Cardiac muscle cell (in vitro differentiated cells and primary cell): ENCODE results near the gene GABRG3. TPM values are rescaled to one million over a fixed set of nuclear protein-coding genes. Genes with fewer than 3 reads are reported as not detected.

Experiments used
- DNase-seq, 2 donors: peaks; one replicate each; pipeline versions ENCODE4 v3.0.0 to v3.0.0-alpha.2; 2010 to 2017; ENCODE audit warnings: low read depth in 1 of 2, low spot score in 1 of 2
- H3K27ac ChIP-seq: fragments of 200-600 bp; sonication (generic); 2 replicates; pipeline ENCODE4 v1.5.1; 2016
- H3K27me3 ChIP-seq: fragments of 200-600 bp; sonication (generic); 2 replicates; pipeline ENCODE4 v1.6.0; 2016; ENCODE audit warnings: control low read depth
- H3K36me3 ChIP-seq: fragments of 200-600 bp; sonication (generic); 2 replicates; pipeline ENCODE4 v1.5.1; 2016; ENCODE audit warnings: control low read depth
- H3K4me1 ChIP-seq: fragments of 200-600 bp; sonication (generic); 2 replicates; pipeline ENCODE4 v1.8.1; 2017; ENCODE audit warnings: low read depth, mild to moderate bottlenecking, mixed run types
- H3K4me3 ChIP-seq: fragments of 200-600 bp; sonication (generic); 2 replicates; pipeline ENCODE4 v1.5.1; 2016; ENCODE audit warnings: mild to moderate bottlenecking
- H3K9me3 ChIP-seq: fragments of 200-600 bp; sonication (generic); 2 replicates; pipeline ENCODE4 v1.5.1; 2017; ENCODE audit warnings: low read depth, mild to moderate bottlenecking, control low read depth
- polyA plus RNA-seq: library from polyadenylated mRNA; unstranded; fragments of >200 nt; fragmentation: Nextera tagmentation; extraction: Ambion mirVana; gene quantifications from 2 replicates; pipeline ENCODE4 v1.2.1, GENCODE V29; 2016
- total RNA-seq: library from RNA; depleted of rRNA; stranded (reverse); fragments of >200 nt; gene quantifications from 2 replicates; pipeline ENCODE4 v1.2.3, GENCODE V29; 2016
- TF ChIP-seq, protein P1 (sequence below): IDR thresholded peaks from 2 replicates; pipeline ENCODE4 v1.5.1; 2012; ENCODE audit warnings: low read depth, mild to moderate bottlenecking, low read length

The GABRG3 gene
- total and polyA plus RNA-seq, 2 experiments from 2014 or later, result not detected

DNA sequence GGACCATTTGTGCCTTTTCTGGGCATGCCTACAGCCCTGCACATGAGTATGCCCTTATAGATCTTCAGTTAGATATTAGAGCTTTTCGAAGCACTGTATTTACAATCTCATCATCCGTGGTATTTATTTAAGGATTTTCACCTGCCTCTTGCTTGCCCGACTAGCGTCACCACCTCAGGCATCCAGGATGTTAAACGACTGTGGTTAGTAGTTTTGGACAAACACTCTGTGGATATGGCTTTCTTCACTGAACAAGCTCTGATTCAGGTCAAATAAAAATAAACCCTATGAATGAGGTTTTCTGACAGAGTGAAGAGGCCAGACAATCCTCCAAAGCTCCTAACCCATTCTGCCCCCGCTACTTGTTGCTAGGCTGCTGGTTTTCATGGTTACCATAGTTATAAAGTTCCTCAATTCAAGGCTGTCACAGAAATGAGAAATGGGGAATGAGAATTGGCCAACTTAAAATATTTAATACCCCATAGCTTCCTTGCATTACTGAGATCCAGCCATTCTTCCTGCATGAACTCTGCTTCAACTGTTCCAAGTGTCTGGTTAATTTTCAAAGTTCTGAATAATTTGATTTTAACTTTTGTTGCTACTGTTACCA lies 440.1 kb downstream of the GABRG3 start:
- Histone ChIP-seq H3K27ac (no peak overlapping the region), H3K27me3 (no peaks in the 10 kb centered on the region), H3K4me3 (no peak overlapping the region), H3K4me1 (no peaks in the 10 kb centered on the region), H3K36me3 (no peaks in the 10 kb centered on the region), H3K9me3 (no peaks in the 10 kb centered on the region)
- DNase-seq, result no peak
- TF ChIP-seq, protein P1, sequence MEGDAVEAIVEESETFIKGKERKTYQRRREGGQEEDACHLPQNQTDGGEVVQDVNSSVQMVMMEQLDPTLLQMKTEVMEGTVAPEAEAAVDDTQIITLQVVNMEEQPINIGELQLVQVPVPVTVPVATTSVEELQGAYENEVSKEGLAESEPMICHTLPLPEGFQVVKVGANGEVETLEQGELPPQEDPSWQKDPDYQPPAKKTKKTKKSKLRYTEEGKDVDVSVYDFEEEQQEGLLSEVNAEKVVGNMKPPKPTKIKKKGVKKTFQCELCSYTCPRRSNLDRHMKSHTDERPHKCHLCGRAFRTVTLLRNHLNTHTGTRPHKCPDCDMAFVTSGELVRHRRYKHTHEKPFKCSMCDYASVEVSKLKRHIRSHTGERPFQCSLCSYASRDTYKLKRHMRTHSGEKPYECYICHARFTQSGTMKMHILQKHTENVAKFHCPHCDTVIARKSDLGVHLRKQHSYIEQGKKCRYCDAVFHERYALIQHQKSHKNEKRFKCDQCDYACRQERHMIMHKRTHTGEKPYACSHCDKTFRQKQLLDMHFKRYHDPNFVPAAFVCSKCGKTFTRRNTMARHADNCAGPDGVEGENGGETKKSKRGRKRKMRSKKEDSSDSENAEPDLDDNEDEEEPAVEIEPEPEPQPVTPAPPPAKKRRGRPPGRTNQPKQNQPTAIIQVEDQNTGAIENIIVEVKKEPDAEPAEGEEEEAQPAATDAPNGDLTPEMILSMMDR, result no peak

DNA sequence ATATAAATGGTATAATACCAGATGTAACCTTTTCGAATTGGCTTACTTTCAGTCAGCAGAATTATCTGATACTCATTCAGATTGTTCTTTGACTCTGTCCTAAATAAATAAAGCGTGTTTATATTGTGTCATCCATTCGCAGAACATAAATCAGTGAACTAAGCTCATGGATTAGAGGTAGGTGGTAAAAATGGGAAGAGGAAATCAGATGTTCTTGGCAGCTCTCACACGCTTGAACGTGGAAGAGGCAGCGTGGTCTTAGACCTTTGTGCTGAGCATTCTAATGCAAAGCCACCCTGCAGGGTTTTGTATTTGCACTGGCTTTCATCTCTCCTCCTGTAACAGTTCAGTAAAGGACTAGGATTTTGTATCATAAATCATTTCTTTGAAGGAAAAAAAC lies 441.4 kb downstream of the GABRG3 start:
- Histone ChIP-seq H3K4me3 (no peak overlapping the region), H3K27ac (no peak overlapping the region), H3K4me1 (no peaks in the 10 kb centered on the region), H3K9me3 (no peaks in the 10 kb centered on the region), H3K36me3 (no peaks in the 10 kb centered on the region), H3K27me3 (no peaks in the 10 kb centered on the region)
- no peak for DNase-seq
- TF ChIP-seq, protein P1, result no peak

DNA sequence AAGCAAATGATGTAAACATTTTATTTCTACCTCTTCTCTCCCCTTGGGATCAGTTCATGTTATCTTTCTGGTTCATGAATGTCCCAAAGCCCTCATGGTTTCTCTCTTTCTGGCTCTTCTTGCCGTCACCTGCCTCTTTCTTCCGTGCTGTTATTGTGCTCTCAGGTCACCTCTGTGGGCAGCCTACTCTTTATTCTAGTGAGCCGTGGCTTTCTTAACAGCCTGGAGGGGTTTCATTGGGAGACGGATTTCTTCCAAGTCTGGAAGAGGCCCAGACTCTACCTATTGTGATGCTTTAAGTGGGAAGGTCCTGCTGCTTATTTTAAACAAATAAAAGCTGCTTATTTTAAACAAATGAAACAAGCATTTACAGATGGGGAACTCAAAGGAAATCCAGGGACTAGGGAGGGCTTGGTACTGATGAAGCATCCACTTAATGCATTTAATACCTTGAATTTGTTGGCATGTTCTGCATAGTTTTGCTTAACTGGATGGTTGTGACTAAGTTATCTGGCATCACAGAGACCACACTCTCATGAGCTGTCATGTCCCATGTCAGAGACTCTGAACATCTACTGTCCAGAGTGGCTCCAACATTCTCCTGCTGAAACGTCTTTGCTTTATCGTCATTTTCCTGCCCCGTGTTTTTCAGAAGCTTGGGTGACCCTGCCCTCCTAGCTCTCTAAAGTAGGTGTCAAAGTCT lies 443.3 kb downstream of the GABRG3 start:
- Histone ChIP-seq H3K4me1 (no peaks in the 10 kb centered on the region), H3K36me3 (no peaks in the 10 kb centered on the region), H3K27ac (no peak overlapping the region), H3K9me3 (no peaks in the 10 kb centered on the region), H3K27me3 (no peaks in the 10 kb centered on the region), H3K4me3 (no peak overlapping the region)
- no peak for DNase-seq
- TF ChIP-seq, protein P1, result no peak

DNA sequence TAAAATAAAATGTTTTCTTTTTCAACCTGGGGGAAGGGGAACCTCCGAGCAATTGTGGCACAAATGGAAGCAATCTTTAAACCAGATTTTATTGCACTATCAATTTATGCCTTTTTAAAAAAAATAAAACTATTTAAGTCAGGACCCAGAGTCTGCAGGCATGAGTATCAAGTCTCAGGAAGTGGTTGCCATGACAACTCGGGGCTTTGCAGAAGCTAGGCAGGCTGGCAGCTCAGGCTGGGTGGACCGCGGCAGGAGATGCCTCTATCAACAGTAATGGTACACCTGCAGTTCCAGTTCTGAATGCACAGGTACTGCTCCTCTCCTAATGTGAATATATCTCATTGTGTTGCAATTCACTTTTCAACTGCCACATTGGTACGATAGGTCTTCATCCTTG lies 447.7 kb downstream of the GABRG3 start:
- no peaks in the 10 kb centered on the region for H3K27me3 ChIP-seq
- H3K36me3 ChIP-seq, result no peaks in the 10 kb centered on the region
- no peak overlapping the region for H3K27ac ChIP-seq
- H3K9me3 ChIP-seq, result no peaks in the 10 kb centered on the region
- peak in 1 of 2 donors; percentile 20 for DNase-seq
- TF ChIP-seq, protein P1, result no peak
- no peaks in the 10 kb centered on the region for H3K4me1 ChIP-seq
- H3K4me3 ChIP-seq, result no peak overlapping the region

DNA sequence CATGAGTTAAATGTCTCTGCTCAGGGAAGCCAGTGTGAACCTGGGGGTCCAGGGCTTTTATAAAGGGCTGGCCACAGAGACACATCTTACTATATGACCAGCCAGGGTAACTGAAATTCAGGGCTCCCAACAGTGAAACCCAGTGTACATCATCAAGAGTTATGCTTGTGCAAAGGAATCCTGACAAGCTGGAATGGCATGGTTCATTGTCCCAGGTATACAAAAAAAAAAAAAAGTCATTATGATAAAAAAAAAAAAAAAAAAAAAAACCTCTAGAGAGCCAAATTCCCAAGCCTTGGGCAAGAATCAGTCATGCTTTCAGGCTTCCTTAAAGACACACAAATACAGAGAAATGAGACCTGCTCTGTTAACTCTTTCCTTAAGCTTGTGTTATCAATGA lies 452.0 kb downstream of the GABRG3 start:
- Histone ChIP-seq H3K36me3 (no peaks in the 10 kb centered on the region), H3K9me3 (no peaks in the 10 kb centered on the region), H3K27me3 (no peaks in the 10 kb centered on the region), H3K4me3 (no peak overlapping the region), H3K27ac (no peak overlapping the region), H3K4me1 (no peaks in the 10 kb centered on the region)
- DNase-seq, result no peak
- TF ChIP-seq, protein P1, result no peak
